GM12878 (cell line): ENCODE data around the gene HBA1. TPM values are rescaled to one million over a fixed set of nuclear protein-coding genes. Genes with fewer than 3 reads are reported as not detected.

Source experiments
- ATAC-seq: fragments of 200-7000 bp; cut with Tn5 transposase; 3 replicates; pipeline ENCODE4 v1.9.1; 2020; ENCODE audit warnings: mild to moderate bottlenecking, moderate library complexity
- BruUV-seq: library from RNA; stranded (reverse); fragments of 400-500 nt; replicated peaks from 2 replicates; lab custom pipeline; 2021; lab: Mats Ljungman, UMichigan
- CTCF ChIA-PET: fragments of 300-600 bp; sonication (Branson Sonifier 250); formaldehyde crosslinking; extraction: SDS; loops from one replicate; lab custom pipeline; 2021; ENCODE audit warnings: inconsistent platforms; lab: Yijun Ruan, JAX
- POLR2A ChIA-PET: fragments of 350-600 bp; formaldehyde crosslinking; extraction: SDS; loops from one replicate; lab custom pipeline; 2021; ENCODE audit warnings: inconsistent platforms; lab: Charles Lee
- RAD21 ChIA-PET: fragments of 300-600 bp; sonication (Branson Sonifier 250); formaldehyde crosslinking; loops from one replicate; lab custom pipeline; 2023; ENCODE audit warnings: antibody characterized with exemption; ENCODE audit not compliant: unreplicated experiment; lab: Charles Lee
- SMC1A ChIA-PET: fragments of 300-600 bp; sonication (Branson Sonifier 250); formaldehyde crosslinking; loops from one replicate; lab custom pipeline; 2023; ENCODE audit not compliant: unreplicated experiment, uncharacterized antibody; lab: Charles Lee
- DNase-seq: peaks from one replicate; pipeline ENCODE4 v3.0.0-alpha.2; 2011; ENCODE audit warnings: low read depth, low spot score
- FAIRE-seq: peaks from 3 replicates; lab custom pipeline; 2011; peaks lifted over from hg19 to GRCh38; lab: Jason Lieb, UNC
- H2AFZ ChIP-seq: 2 replicates; pipeline ENCODE4 v1.6.0; 2011; ENCODE audit warnings: low read depth, low read length, control low read depth; ENCODE audit not compliant: control insufficient read depth
- H3K27ac ChIP-seq: 2 replicates; pipeline ENCODE4 v1.5.1; 2011; ENCODE audit warnings: control low read depth; ENCODE audit not compliant: control insufficient read depth, insufficient read depth
- H3K27me3 ChIP-seq, 2 experiments: replicated peaks in 1 of 2; 2 replicates each; pipeline versions ENCODE4 v1.6.0 to v1.6.1; 2011; ENCODE audit warnings: low read length in 1 of 2; ENCODE audit not compliant: control insufficient read depth in 2 of 2, insufficient read depth in 2 of 2
- H3K36me3 ChIP-seq, 2 experiments: 2 replicates each; pipeline ENCODE4 v1.5.1; 2011; ENCODE audit warnings: low read length in 1 of 2; ENCODE audit not compliant: control insufficient read depth in 2 of 2, insufficient read depth in 2 of 2
- H3K4me1 ChIP-seq: 2 replicates; pipeline ENCODE4 v1.6.1; 2011; ENCODE audit warnings: mild to moderate bottlenecking, low read length, moderate library complexity, mixed read lengths; ENCODE audit not compliant: control insufficient read depth, insufficient read depth
- H3K4me2 ChIP-seq: 2 replicates; pipeline ENCODE4 v1.6.0; 2011; ENCODE audit warnings: control low read depth; ENCODE audit not compliant: control insufficient read depth, insufficient read depth
- H3K4me3 ChIP-seq: fragments of 200-600 bp; sonication (generic); 2 replicates; pipeline ENCODE4 v1.5.1; 2016
- H3K79me2 ChIP-seq: 2 replicates; pipeline ENCODE4 v1.6.0; 2011; ENCODE audit warnings: low read length; ENCODE audit not compliant: control insufficient read depth, insufficient read depth
- H3K9ac ChIP-seq: 2 replicates; pipeline ENCODE4 v1.8.0; 2011; ENCODE audit warnings: low read length, control low read depth, mixed read lengths; ENCODE audit not compliant: control insufficient read depth, insufficient read depth
- H3K9me3 ChIP-seq: replicated peaks from 3 replicates; pipeline ENCODE4 v1.5.1; 2011; ENCODE audit warnings: mild to moderate bottlenecking, low read length; ENCODE audit not compliant: control insufficient read depth, insufficient read depth
- H4K20me1 ChIP-seq: 2 replicates; pipeline ENCODE4 v1.6.0; 2011; ENCODE audit not compliant: control insufficient read depth, insufficient read depth
- CEBPB ChIP-seq, 2 experiments: fragments of 150-350 bp in 1 of 2; IDR thresholded peaks; 2 replicates each; pipeline ENCODE4 v1.6.1; 2012 to 2014; ENCODE audit warnings: low read depth in 2 of 2, low read length in 2 of 2, borderline replicate concordance in 1 of 2, inconsistent platforms in 1 of 2
- CHD2 ChIP-seq: IDR thresholded peaks from 2 replicates; pipeline ENCODE4 v1.6.1; 2011; ENCODE audit warnings: low read depth, low read length, improper control_type of control experiment, borderline replicate concordance
- CREB1 ChIP-seq: IDR thresholded peaks from 2 replicates; pipeline ENCODE4 v1.6.1; 2012; ENCODE audit warnings: low read depth, mild to moderate bottlenecking, inconsistent platforms
- EP300 ChIP-seq, 2 experiments: fragments of 150-350 bp in 1 of 2; IDR thresholded peaks; 2 replicates each; pipeline ENCODE4 v1.6.1; 2011 to 2012; ENCODE audit warnings: low read depth in 2 of 2, low read length in 2 of 2, borderline replicate concordance in 1 of 2, improper control_type of control experiment in 1 of 2, inconsistent platforms in 1 of 2; ENCODE audit not compliant: control insufficient read depth in 1 of 2
- GABPA ChIP-seq: IDR thresholded peaks from 2 replicates; pipeline ENCODE4 v1.6.1; 2014; ENCODE audit warnings: antibody characterized with exemption, low read depth, mild to moderate bottlenecking, inconsistent platforms
- IKZF1 ChIP-seq: fragments of 450-650 bp; conservative IDR thresholded peaks from 2 replicates; pipeline ENCODE4 v1.6.1; 2017; ENCODE audit warnings: antibody characterized with exemption, mild to moderate bottlenecking
- JUNB ChIP-seq: IDR thresholded peaks from 2 replicates; pipeline ENCODE4 v1.6.1; 2016; ENCODE audit warnings: antibody characterized with exemption, mild to moderate bottlenecking
- POU2F2 ChIP-seq: IDR thresholded peaks from 3 replicates; pipeline ENCODE4 v1.6.1; 2011; ENCODE audit warnings: low read depth, mild to moderate bottlenecking, low read length, borderline replicate concordance
- RFX5 ChIP-seq: IDR thresholded peaks from 2 replicates; pipeline ENCODE4 v1.6.1; 2011; ENCODE audit warnings: low read depth, low read length, improper control_type of control experiment
- SKIL ChIP-seq: fragments of 450-650 bp; IDR thresholded peaks from 2 replicates; pipeline ENCODE4 v1.6.1; 2017; ENCODE audit warnings: mild to moderate bottlenecking, low read depth, inconsistent platforms; ENCODE audit not compliant: poor library complexity, severe bottlenecking
- SMC3 ChIP-seq: IDR thresholded peaks from 2 replicates; pipeline ENCODE4 v1.6.1; 2011; ENCODE audit warnings: low read length, improper control_type of control experiment, borderline replicate concordance
- SP1 ChIP-seq: IDR thresholded peaks from one replicate; pipeline ENCODE4 v1.6.1; 2011; ENCODE audit warnings: low read depth, low read length
- WGBS: methylation state at CpG from one replicate; pipeline ENCODE4 v1.1.6; 2016; ENCODE audit warnings: low lambda C conversion rate; ENCODE audit not compliant: insufficient replicate concordance, insufficient coverage; ENCODE audit errors: missing lambda C conversion rate; 5-methylcytosine and 5-hydroxymethylcytosine counted together
- in situ Hi-C: fragments of 300-500 bp; cut with MboI; formaldehyde crosslinking; loops from 9 replicates; pipeline ENCODE4 v1.14.3; 2018; ENCODE audit warnings: mixed read lengths
- intact Hi-C: fragments of 100-400 bp; cut with micrococcal nuclease; formaldehyde crosslinking; loops from one replicate; pipeline ENCODE4 v1.14.2; 2022; ENCODE audit not compliant: unreplicated experiment
- polyA plus RNA-seq, 11 experiments: library from polyadenylated mRNA; depleted of rRNA in 4 of 11; unstranded in 6 of 11; stranded (reverse) in 5 of 11; fragments of >200 nt; fragmentation: Nextera tagmentation in 4 of 11; fragmentation: Illumina TruSeq in 1 of 11; extraction: Ambion mirVana in 4 of 11; extraction: Trizol in 1 of 11; gene quantifications; 1 replicate in 1 of 11; 2 replicates in 10 of 11; pipeline versions ENCODE4 v1.2.1 to v1.2.3, GENCODE V29; 2011 to 2016; ENCODE audit warnings: inconsistent platforms in 2 of 11, missing spikeins in 2 of 11, low read depth in 1 of 11
- total RNA-seq, 4 experiments: library from RNA; depleted of rRNA in 3 of 4; stranded (reverse); fragments of >200 nt in 3 of 4; fragmentation: Illumina TruSeq in 1 of 4; extraction: Trizol in 1 of 4; gene quantifications; 2 replicates each; pipeline versions ENCODE4 v1.2.1 to v1.2.3, GENCODE V29; 2013 to 2021
- TF ChIP-seq, protein P1 (sequence below): IDR thresholded peaks from 2 replicates; pipeline ENCODE4 v1.6.1; 2011; ENCODE audit warnings: mild to moderate bottlenecking, low read depth, low read length, moderate library complexity; ENCODE audit not compliant: insufficient replicate concordance

Gene HBA1
- total and polyA plus RNA-seq, 10 of the 15 experiments (the other 5 are each of a cell fraction or from before 2014, with no cell fraction given) = 0.28 to 3.5 (median 0.83) TPM; not detected in 5

GRCh38 chr16:149024-149660 is 27.3 kb upstream of the HBA1 start (continued):
- TF ChIP-seq EP300 (IDR thresholded peaks at IDR 0.05; ENCODE audit: borderline replicate concordance in 1 of 2, control insufficient read depth in 1 of 2, low read depth in 2 of 2, low read length in 2 of 2) (no peak), SMC3 (no peak)

DNA sequence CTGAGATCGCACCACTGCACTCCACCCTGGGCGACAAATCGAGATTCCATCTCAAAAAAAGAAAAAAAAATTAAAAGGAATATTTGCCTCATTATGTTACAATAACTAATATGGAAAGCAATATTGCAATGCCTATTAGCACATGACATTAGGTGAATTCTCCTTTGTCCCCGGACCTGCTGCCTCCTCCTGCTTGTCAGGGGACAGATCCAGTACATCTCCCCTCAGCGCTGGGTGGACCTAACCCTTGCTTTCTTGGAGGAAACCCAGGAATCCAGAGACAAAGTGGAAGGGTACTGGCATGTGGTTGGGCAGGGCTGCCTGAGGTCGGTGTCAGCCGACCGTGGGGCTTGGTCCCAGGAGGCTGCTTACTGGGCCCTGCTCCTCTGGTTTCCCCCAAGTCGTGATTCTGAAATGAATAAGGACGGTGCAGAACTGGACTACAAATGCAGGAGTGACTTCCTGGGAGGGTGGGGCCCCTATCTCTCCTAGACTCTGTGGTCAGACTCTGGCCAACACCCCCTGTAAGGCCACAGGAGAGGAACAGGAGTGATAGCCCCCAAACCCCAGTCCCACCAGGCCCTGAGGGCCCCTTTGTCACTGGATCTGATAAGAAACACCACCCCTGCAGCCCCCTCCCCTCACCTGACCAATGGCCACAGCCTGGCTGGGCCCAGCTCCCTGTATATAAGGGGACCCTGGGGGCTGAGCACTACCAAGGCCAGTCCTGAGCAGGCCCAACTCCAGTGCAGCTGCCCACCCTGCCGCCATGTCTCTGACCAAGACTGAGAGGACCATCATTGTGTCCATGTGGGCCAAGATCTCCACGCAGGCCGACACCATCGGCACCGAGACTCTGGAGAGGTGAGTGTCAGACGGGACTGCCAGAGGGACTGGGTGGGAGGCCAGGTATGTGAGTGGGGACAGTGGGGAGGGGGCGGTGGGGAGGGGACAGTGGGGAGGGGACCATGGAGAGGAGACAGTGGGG is 24.0 kb upstream of the HBA1 start, which contains the start of gene HBZ:
TSS of gene HBZ (plus strand) at position 504 of the 988 bp plus-strand sequence. CDS start at position 770, 266 bp downstream.
- BruUV-seq = no TSS peak
- intact Hi-C loops = no loop called here
- ATAC-seq = peak; percentile 67
- no peak for FAIRE-seq
- ChIA-PET POLR2A (no interaction called here), CTCF (no interaction called here), RAD21 (no interaction called here), SMC1A (no interaction called here)
- H3K79me2 ChIP-seq = no peaks in the 10 kb centered on the region
- in situ Hi-C loops = no loop called here
- 14% methylated on average over 11 of the region's 17 CpGs for WGBS
- H3K4me3 ChIP-seq = no peak within 1 kb of the TSS
- H3K36me3 ChIP-seq = no peaks in the 10 kb centered on the region
- H3K4me2 ChIP-seq = no peak within 1 kb of the TSS
- no peaks in the 10 kb centered on the region for H3K4me1 ChIP-seq
- no peaks in the 10 kb centered on the region for H3K9me3 ChIP-seq
- no peak for DNase-seq
- no peak within 1 kb of the TSS for H2AFZ ChIP-seq
- H4K20me1 ChIP-seq = no peaks in the 10 kb centered on the region
- no peak within 1 kb of the TSS for H3K9ac ChIP-seq
- no peak within 1 kb of the TSS for H3K27ac ChIP-seq
- H3K27me3 ChIP-seq = peaks cover 1 to 3% of the 10 kb centered on the region in 2 experiments; a peak in 3 of 4 replicates
- no peak for TF ChIP-seq RFX5
- TF ChIP-seq, protein P1, sequence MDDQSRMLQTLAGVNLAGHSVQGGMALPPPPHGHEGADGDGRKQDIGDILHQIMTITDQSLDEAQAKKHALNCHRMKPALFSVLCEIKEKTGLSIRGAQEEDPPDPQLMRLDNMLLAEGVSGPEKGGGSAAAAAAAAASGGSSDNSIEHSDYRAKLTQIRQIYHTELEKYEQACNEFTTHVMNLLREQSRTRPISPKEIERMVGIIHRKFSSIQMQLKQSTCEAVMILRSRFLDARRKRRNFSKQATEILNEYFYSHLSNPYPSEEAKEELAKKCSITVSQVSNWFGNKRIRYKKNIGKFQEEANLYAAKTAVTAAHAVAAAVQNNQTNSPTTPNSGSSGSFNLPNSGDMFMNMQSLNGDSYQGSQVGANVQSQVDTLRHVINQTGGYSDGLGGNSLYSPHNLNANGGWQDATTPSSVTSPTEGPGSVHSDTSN = no peak
- TF ChIP-seq CEBPB (IDR thresholded peaks at IDR 0.05; ENCODE audit: borderline replicate concordance in 1 of 2, low read depth in 2 of 2, low read length in 2 of 2) = no peak
- TF ChIP-seq JUNB = no peak
- TF ChIP-seq CREB1 = no peak
- TF ChIP-seq GABPA = no peak
- TF ChIP-seq IKZF1 = no peak
- no peak for TF ChIP-seq SP1
- TF ChIP-seq SKIL = no peak
- no peak for TF ChIP-seq CHD2
- TF ChIP-seq POU2F2 = no peak
